ENCODE data around the gene MGLL.

Gene MGLL

DNA sequence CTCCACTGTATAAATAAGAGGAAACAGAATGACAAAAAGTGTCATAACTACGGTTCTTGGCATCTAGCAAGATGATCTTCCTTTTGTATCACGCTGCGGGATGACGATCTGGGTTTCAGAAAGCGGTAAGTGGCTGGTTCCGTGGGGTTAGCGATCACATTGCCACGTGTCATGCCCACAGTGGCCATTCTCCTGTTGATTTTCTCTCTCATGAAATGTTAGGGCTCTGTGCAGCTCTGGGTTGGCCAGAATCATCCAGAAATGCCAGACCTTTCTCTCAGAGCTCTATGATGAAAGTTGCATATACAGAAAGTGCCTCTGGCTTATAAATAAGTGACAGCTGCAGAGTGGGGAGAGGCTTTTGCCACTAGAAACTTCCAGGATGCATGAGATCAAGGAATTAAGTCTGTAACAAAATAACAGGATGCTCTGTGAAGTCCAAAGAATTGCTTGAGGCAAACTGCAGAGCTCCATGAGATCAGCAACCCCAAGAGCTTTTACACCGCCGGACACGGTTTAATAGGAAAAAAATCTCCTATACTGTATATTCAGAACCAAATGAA lies 78.0 kb downstream of the MGLL start:
- no peak for TF ChIP-seq CTCF (conservative IDR thresholded peaks at IDR 0.05; ENCODE audit: control insufficient read depth, insufficient read depth, low read depth, low read length)
- no peak for DNase-seq (ENCODE audit: low read depth)

DNA sequence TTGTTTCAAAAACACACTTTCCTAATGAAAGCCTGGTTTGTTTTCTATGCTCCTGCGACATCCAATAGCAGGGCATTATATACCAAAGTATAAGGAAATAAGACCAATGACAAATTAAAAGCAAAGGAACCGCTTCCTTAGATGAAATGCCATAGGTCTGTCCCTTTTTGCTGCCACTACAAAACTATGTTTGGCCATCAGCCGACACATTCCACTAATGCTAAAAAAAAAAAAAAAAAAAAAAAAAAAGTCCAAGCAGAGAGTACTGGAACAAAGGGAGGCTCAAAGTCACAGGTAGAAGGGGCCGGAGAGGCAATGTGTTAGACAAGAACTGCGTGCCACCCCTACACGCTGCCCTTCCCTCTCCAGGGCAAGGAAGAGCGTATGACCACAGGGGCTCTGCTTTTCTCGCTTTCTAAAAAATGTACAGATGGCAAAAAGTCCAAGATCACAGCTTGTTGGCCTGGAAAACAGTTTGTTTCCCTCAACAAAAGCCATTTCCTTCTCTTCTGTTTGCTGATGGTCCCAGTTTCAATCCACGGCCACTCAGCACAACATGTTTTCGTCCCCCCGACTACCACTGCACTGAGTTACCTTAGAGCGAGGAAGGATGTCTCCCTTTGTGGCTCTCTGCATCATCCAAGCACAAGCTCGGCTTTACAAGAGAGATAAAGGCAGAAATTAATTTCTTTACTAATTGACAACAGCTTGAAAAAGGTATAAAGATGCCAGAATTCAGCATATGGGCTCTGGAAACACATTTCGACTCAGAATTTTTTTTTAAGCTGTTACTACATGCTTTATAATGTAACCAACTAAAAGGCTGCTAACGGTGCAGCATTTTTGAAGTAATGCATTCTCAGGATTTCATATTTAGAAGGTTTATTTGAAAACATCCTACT lies 78.7 kb downstream of the MGLL start:
- no peak for DNase-seq (ENCODE audit: low read depth)
- H3K4me3 ChIP-seq (ENCODE audit: control insufficient read depth, low read depth, low read length): no peak overlapping the region
- no peak for TF ChIP-seq CTCF (conservative IDR thresholded peaks at IDR 0.05; ENCODE audit: control insufficient read depth, insufficient read depth, low read depth, low read length)

More for the DNA sequence above, 78.0 kb downstream of the MGLL start:
- H3K4me3 ChIP-seq (ENCODE audit: control insufficient read depth, low read depth, low read length): no peak overlapping the region

DNA sequence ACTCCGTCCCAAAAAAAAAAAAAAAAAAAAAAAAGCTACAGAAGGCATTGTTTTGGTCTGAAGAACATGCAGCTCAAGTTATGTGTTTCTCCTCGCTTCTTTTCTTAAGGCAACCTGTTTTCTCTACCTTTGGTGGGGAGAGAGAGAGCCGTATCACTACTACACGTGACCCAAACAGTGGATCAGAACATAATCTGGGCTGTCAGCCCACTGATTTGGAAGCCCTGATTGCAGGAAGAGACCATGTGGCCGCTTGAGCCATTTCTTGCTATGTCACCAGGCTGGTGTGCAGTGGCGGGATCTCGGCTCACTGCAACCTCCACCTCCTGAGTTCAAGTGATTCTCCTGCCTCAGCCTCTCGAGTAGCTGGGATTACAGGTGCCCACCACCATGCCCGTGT lies 79.7 kb downstream of the MGLL start:
- H3K4me3 ChIP-seq (ENCODE audit: control insufficient read depth, low read depth, low read length): no peak overlapping the region
- DNase-seq (ENCODE audit: low read depth): no peak
- TF ChIP-seq CTCF (conservative IDR thresholded peaks at IDR 0.05; ENCODE audit: control insufficient read depth, insufficient read depth, low read depth, low read length): no peak

- H3K4me3 ChIP-seq (ENCODE audit: control insufficient read depth, low read depth, low read length): no peak overlapping the region
- TF ChIP-seq CTCF (conservative IDR thresholded peaks at IDR 0.05; ENCODE audit: control insufficient read depth, insufficient read depth, low read depth, low read length): no peak
- no peak for DNase-seq (ENCODE audit: low read depth)
These were observed 80.6 kb downstream of the MGLL start for GRCh38 chr3:127741690-127742089.

GRCh38 chr3:127741246-127741645 lies 81.1 kb downstream of the MGLL start:
- no peak for DNase-seq (ENCODE audit: low read depth)
- no peak overlapping the region for H3K4me3 ChIP-seq (ENCODE audit: control insufficient read depth, low read depth, low read length)
- no peak for TF ChIP-seq CTCF (conservative IDR thresholded peaks at IDR 0.05; ENCODE audit: control insufficient read depth, insufficient read depth, low read depth, low read length)

GRCh38 chr3:127740136-127740915 lies 82.0 kb downstream of the MGLL start:
- H3K4me3 ChIP-seq (ENCODE audit: control insufficient read depth, low read depth, low read length): no peak overlapping the region
- no peak for TF ChIP-seq CTCF (conservative IDR thresholded peaks at IDR 0.05; ENCODE audit: control insufficient read depth, insufficient read depth, low read depth, low read length)
- no peak for DNase-seq (ENCODE audit: low read depth)
